Fibroblast of mammary gland (primary cell): ENCODE results near the gene GAB3.

Experiments used
- DNase-seq: peaks from one replicate; pipeline ENCODE4 v3.0.0-alpha.2; 2010; ENCODE audit warnings: low read depth
- H3K4me3 ChIP-seq: 2 replicates; pipeline ENCODE4 v1.5.1; 2011; ENCODE audit warnings: low read depth, mild to moderate bottlenecking, low read length, moderate library complexity; ENCODE audit not compliant: control insufficient read depth
- TF ChIP-seq, protein P1 (sequence below): conservative IDR thresholded peaks from 2 replicates; pipeline ENCODE4 v1.5.1; 2011; ENCODE audit warnings: low read depth, low read length, inconsistent platforms; ENCODE audit not compliant: control insufficient read depth, insufficient read depth

The GAB3 gene

DNA sequence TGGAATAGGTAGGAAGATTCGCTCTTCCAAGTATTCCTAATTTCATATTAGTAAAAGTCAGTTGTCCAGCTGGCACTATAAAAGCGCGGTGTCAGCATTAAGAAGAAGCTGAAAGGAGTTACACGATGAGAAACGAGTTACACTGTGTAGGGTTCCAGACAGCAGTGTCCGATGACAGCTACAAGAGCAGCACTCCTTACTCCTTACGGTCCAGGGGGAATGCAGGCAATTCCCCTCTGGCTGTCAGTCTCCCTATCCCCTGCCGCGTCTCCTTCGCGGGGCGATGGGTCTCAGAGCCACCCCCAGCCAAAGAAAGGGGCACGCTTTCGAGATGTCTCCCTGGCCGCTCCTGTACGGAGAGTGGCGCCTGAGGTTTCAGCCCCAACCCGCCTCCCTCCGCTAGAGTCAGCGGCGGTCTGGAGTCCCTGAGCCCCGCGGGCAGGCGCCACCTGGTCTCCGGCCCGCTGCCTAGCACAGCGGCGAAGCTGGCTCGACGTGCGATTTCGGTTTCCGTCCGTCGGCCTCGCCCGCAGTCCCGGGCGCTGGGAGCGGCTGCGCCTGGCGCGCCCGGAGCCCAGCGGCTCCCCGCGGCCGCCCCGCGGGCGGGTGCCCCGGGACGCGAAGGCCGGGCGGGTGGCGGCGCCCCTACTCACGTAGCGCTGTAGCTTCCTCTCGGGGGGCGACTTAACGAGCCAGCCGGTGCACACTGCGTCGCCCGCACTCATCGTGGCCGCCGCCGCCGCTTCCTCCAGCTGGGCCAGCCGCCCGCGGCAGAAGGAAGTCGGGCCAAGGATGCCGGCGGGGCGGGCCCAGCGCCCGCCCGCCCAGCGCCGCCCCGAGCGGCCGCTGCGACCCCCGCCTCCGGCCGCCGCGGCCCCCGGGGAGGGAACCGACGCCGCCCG is at the start of gene GAB3:
GAB3 (minus strand) TSS at position 777 of the 902 bp plus-strand sequence; CDS start at position 725, 52 bp downstream.
- TF ChIP-seq, protein P1, sequence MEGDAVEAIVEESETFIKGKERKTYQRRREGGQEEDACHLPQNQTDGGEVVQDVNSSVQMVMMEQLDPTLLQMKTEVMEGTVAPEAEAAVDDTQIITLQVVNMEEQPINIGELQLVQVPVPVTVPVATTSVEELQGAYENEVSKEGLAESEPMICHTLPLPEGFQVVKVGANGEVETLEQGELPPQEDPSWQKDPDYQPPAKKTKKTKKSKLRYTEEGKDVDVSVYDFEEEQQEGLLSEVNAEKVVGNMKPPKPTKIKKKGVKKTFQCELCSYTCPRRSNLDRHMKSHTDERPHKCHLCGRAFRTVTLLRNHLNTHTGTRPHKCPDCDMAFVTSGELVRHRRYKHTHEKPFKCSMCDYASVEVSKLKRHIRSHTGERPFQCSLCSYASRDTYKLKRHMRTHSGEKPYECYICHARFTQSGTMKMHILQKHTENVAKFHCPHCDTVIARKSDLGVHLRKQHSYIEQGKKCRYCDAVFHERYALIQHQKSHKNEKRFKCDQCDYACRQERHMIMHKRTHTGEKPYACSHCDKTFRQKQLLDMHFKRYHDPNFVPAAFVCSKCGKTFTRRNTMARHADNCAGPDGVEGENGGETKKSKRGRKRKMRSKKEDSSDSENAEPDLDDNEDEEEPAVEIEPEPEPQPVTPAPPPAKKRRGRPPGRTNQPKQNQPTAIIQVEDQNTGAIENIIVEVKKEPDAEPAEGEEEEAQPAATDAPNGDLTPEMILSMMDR: no peak
- peak within 1 kb of the TSS; percentile 44 for H3K4me3 ChIP-seq
- DNase-seq: no peak

DNA sequence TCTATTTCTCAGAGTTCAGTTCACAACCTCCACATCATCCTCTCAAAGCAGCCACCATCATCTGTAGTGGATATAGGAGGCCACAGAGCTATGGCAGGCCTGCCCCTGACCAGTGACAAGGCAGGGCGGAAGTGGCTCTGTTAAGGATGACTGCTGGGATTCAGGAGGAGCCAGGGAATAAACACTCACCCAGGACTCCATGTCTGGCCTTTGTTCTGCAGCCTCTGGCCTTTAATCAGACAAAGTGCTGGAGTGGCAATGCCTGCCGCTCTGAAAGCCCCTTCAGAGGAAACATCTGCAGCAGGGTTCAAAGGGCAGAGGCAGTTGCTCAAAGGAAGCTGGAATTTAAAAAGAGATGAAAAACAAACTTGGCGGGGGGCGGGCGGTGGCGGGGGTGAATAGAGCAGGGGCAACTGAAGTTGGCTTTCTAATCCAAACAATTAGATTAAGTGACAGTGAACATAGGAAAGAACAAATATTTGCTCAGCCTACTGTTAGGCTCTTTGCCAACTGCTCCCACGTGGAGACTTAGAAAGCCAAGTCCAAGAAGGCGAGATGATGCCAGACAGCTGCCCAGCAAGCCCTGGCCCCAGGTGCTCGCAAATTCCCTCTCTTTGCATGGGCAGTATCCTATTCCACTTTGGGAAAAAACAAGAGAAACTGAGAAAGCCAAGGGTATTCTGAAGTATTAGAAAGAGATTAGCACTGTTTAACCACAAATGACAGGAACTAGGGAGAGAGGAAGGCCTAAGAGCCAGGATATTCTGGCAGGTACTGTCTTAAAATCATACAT is 48.9 kb upstream of the GAB3 start:
- peak; percentile 26 for DNase-seq
- TF ChIP-seq, protein P1: no peak

DNA sequence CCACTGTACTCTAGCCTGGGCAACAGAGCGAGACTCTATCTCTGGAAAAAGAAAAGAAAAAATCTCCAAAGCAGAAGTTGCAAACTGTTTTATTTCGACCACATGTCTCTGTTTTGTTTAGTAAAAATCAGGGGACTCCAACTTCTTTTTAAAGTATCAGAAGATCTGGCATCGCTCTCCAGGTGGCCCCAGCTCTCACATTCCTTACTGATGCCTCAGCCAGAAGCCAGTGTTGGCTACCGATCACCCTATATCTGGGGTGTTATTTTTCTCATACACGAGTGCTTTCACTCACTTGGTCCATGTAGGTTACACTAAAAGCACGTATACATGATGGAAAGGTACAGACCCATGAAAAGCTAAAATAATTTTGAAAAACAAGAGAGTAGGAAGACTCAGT is 46.1 kb upstream of the GAB3 start:
- DNase-seq: no peak
- no peak overlapping the region for H3K4me3 ChIP-seq
- TF ChIP-seq, protein P1: no peak

More for the DNA sequence above, 48.9 kb upstream of the GAB3 start:
- H3K4me3 ChIP-seq: no peak overlapping the region

GRCh38 chrX:154795016-154795415 is 44.1 kb upstream of the GAB3 start:
- no peak overlapping the region for H3K4me3 ChIP-seq
- DNase-seq: no peak
- TF ChIP-seq, protein P1: no peak

DNA sequence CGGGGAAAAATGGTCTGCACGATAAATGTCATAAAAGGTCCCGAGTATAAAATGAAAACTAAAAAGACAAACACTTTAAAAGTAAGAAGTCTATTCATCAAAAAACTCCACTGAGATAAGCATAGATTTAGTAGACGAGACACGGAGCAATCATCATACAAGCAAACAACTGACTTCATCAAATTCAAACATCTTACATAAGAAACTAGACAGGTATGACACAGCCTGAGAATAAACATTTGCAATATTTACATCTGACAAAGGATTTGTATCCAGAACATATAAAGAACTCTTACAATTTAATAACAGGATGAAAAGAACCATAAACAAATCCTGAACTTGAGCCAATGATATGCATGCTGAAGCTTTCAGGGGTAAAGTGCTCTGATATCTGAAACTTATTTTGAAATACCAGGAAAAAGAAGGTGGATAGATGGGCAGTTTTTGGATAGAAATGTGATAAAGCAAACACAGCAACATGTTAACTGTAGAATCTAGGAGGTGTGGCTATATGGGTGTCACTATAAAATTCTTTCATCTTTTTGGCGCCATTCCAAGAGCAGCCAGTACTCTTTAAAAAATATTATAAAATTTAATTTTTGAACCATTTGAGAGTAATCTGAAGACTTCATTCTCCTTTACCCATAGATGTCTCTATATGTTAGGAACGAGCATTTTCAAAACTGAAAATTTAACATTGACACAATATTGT is 42.4 kb upstream of the GAB3 start:
- TF ChIP-seq, protein P1: no peak
- no peak for DNase-seq
- no peak overlapping the region for H3K4me3 ChIP-seq

DNA sequence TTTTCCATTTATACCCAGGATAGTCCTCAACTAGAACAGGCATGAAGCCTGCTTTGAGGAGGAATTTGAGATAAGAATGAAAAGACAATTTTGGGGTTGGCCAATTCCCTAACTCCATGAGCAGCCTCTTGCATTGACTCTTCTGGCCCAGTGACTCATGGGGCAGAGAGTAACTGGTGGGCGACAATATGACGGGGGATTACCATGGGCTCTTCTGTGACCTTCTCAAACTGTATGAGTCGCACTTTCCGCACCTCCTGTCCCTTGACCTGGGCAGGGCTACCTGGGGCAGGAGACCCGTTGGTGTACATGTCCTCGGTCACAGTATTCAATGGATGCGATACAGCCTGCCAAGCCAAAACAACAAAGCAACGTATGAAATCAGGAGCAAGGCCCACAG is 41.1 kb upstream of the GAB3 start:
- no peak overlapping the region for H3K4me3 ChIP-seq
- TF ChIP-seq, protein P1: no peak
- no peak for DNase-seq
